Activated naive CD4-positive, alpha-beta T cell treated with anti-CD3 and anti-CD28 coated beads, Interleukin-2, amount 50 U/mL, for 16 hours (primary cell): ENCODE measurements around the gene MCRIP1.

Source experiments
- DNase-seq: peaks from one replicate; pipeline ENCODE4 v3.0.0-alpha.2; 2020

The MCRIP1 gene

GRCh38 chr17:81802856-81803643, 30.0 kb downstream of the MCRIP1 start:
- DNase-seq = no peak

DNA sequence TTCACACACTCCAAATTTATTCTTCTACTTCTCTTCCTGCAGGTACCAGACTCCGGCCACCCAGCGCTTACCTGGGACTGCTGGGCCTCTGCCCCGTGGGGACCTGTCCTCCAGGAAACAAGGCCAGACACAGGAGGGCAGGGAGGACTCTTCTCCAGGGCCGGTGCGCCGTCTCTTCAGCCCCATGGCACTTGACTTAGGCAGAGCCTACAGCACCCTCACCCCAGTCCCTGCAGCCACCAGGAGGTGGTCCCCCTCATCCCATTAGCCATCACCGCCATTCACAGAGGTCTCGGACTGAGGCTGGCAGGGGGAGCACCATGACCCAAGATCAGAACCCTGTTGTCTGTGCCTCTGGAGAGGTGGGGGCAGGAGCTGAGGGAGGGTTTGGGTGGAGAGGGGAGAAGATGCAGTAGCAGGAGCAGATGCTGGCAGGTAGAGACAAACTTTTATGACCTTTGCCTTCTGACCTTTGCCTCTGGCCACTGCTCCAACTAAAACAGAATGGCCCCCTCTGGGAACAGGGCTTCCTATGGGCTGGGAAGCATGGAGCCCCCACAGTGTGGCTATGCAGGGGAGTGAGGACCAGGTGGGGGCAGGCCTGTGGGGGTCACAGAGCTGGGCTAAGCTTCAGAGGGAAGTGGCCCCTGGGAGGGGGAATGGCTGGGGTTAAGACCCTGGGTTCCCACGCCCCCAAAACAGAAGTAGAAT, 30.9 kb downstream of the MCRIP1 start:
- no peak for DNase-seq

- no peak for DNase-seq
Observed at GRCh38 chr17:81801327-81801726, 31.8 kb downstream of the MCRIP1 start.

DNA sequence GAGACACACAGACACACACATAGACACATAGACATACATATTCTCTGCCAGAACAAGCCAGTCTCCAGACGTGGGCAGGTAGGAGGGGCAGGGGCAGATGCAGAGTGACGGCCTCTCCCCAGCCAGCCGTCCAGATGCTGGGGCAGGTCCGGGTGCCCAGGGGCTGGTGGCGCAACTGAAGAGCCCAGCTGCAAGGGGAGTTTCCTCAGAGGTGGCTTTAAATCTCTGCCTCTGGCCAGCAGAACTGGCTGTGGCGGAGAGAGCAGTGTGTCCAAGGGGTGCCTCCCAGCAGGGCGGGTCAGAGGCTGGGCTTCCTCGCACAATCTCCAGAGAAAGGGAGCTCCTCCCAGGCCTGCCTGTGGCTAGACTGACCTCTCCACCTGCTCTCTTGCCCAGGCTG, 38.6 kb downstream of the MCRIP1 start:
- DNase-seq = no peak

GRCh38 chr17:81794074-81794476, 39.0 kb downstream of the MCRIP1 start:
- no peak for DNase-seq

- no peak for DNase-seq
Observed at GRCh38 chr17:81792675-81793615, 40.1 kb downstream of the MCRIP1 start.
